Astrocyte (in vitro differentiated cells and primary cell): ENCODE data around the gene C1orf198. TPM values are rescaled to one million over a fixed set of nuclear protein-coding genes. Genes with fewer than 3 reads are reported as not detected.

Source experiments
- DNase-seq: peaks from one replicate; pipeline ENCODE4 v3.0.0-alpha.2; 2010; ENCODE audit warnings: low read depth
- FAIRE-seq: peaks from 2 replicates; lab custom pipeline; 2011; peaks lifted over from hg19 to GRCh38; lab: Jason Lieb, UNC
- H2AFZ ChIP-seq: 2 replicates; pipeline ENCODE4 v1.6.0; 2012; ENCODE audit warnings: low read depth, low read length, inconsistent platforms
- H3K27ac ChIP-seq: 2 replicates; pipeline ENCODE4 v1.5.1; 2011; ENCODE audit warnings: low read depth, low read length, inconsistent platforms
- H3K27me3 ChIP-seq: 2 replicates; pipeline ENCODE4 v1.6.0; 2011; ENCODE audit warnings: low read length, inconsistent platforms; ENCODE audit not compliant: insufficient read depth
- H3K36me3 ChIP-seq: 2 replicates; pipeline ENCODE4 v1.5.1; 2011; ENCODE audit warnings: low read length, inconsistent platforms; ENCODE audit not compliant: insufficient read depth
- H3K4me1 ChIP-seq: 2 replicates; pipeline ENCODE4 v1.5.1; 2011; ENCODE audit warnings: low read length, inconsistent platforms; ENCODE audit not compliant: insufficient read depth
- H3K4me2 ChIP-seq: 2 replicates; pipeline ENCODE4 v1.6.0; 2012; ENCODE audit warnings: low read length, inconsistent platforms
- H3K4me3 ChIP-seq: 2 replicates; pipeline ENCODE4 v1.5.1; 2011; ENCODE audit warnings: low read depth, mild to moderate bottlenecking, low read length, inconsistent platforms; ENCODE audit not compliant: insufficient read depth
- H3K79me2 ChIP-seq: 2 replicates; pipeline ENCODE4 v1.6.0; 2012; ENCODE audit warnings: mild to moderate bottlenecking, low read length, inconsistent platforms; ENCODE audit not compliant: insufficient read depth
- H3K9ac ChIP-seq: 2 replicates; pipeline ENCODE4 v1.6.0; 2012; ENCODE audit warnings: mild to moderate bottlenecking, low read length, inconsistent platforms
- H3K9me3 ChIP-seq: 2 replicates; pipeline ENCODE4 v1.5.1; 2012; ENCODE audit warnings: low read depth, mild to moderate bottlenecking, low read length, inconsistent platforms; ENCODE audit not compliant: insufficient read depth
- H4K20me1 ChIP-seq: 2 replicates; pipeline ENCODE4 v1.6.0; 2012; ENCODE audit warnings: low read length, inconsistent platforms; ENCODE audit not compliant: insufficient read depth
- H3K27ac Mint-ChIP-seq: one replicate; pipeline ENCODE4 v1.8.0; 2021; ENCODE audit warnings: mild to moderate bottlenecking, mixed read lengths; ENCODE audit not compliant: unreplicated experiment
- H3K27me3 Mint-ChIP-seq: one replicate; pipeline ENCODE4 v1.8.0; 2021; ENCODE audit warnings: low read depth, mixed read lengths; ENCODE audit not compliant: unreplicated experiment
- H3K36me3 Mint-ChIP-seq: one replicate; pipeline ENCODE4 v1.8.0; 2021; ENCODE audit warnings: low read depth, mixed read lengths; ENCODE audit not compliant: unreplicated experiment
- H3K4me1 Mint-ChIP-seq: one replicate; pipeline ENCODE4 v1.8.0; 2021; ENCODE audit warnings: low read depth, mixed read lengths; ENCODE audit not compliant: unreplicated experiment
- H3K4me3 Mint-ChIP-seq: one replicate; pipeline ENCODE4 v1.8.0; 2021; ENCODE audit warnings: mild to moderate bottlenecking, moderate library complexity, mixed read lengths; ENCODE audit not compliant: unreplicated experiment
- H3K9me3 Mint-ChIP-seq: one replicate; pipeline ENCODE4 v1.8.0; 2021; ENCODE audit warnings: mild to moderate bottlenecking, mixed read lengths; ENCODE audit not compliant: unreplicated experiment
- CTCF ChIP-seq: IDR thresholded peaks from 2 replicates; pipeline ENCODE4 v1.5.1; 2011; ENCODE audit warnings: low read depth, mild to moderate bottlenecking, inconsistent platforms, low read length, moderate library complexity; ENCODE audit not compliant: insufficient read depth
- EZH2 ChIP-seq: IDR thresholded peaks from 2 replicates; pipeline ENCODE4 v1.6.1; 2012; ENCODE audit warnings: mild to moderate bottlenecking, low read length, inconsistent platforms; ENCODE audit not compliant: insufficient read depth
- total RNA-seq: library from RNA; stranded (reverse); gene quantifications from 2 replicates; pipeline ENCODE4 v1.2.1, GENCODE V29; 2021

C1orf198 gene
- total RNA-seq, 1 donor from 2014 or later: 102 TPM

- no peaks in the 10 kb centered on the region for H3K27me3 Mint-ChIP-seq
- FAIRE-seq (no peak), DNase-seq (no peak)
- no peaks in the 10 kb centered on the region for H3K27me3 ChIP-seq
- no peak overlapping the region for H3K4me3 ChIP-seq
- H3K4me1 ChIP-seq: peaks cover 5% of the 10 kb centered on the region
- no peaks in the 10 kb centered on the region for H3K9me3 Mint-ChIP-seq
- no peaks in the 10 kb centered on the region for H3K36me3 ChIP-seq
- H2AFZ ChIP-seq: no peak overlapping the region
- H3K36me3 Mint-ChIP-seq: peaks cover 3% of the 10 kb centered on the region
- no peak overlapping the region for H3K9ac ChIP-seq
- H3K4me2 ChIP-seq: no peak overlapping the region
- TF ChIP-seq EZH2: no peak
- no peak for TF ChIP-seq CTCF
- H3K27ac ChIP-seq: no peak overlapping the region
- peaks cover 5% of the 10 kb centered on the region for H3K4me1 Mint-ChIP-seq
- H3K9me3 ChIP-seq: no peaks in the 10 kb centered on the region
- H3K4me3 Mint-ChIP-seq: no peak overlapping the region
- no peaks in the 10 kb centered on the region for H3K79me2 ChIP-seq
- no peak overlapping the region for H3K27ac Mint-ChIP-seq
- no peaks in the 10 kb centered on the region for H4K20me1 ChIP-seq
These were observed 30.4 kb upstream of the C1orf198 start for GRCh38 chr1:230898748-230899147.

GRCh38 chr1:230898144-230898543 is 29.8 kb upstream of the C1orf198 start:
- Mint-ChIP-seq H3K27ac (no peak overlapping the region), H3K4me1 (peaks cover 5% of the 10 kb centered on the region), H3K27me3 (no peaks in the 10 kb centered on the region), H3K36me3 (peaks cover 1% of the 10 kb centered on the region), H3K9me3 (no peaks in the 10 kb centered on the region), H3K4me3 (no peak overlapping the region)
- Histone ChIP-seq H4K20me1 (no peaks in the 10 kb centered on the region), H2AFZ (no peak overlapping the region), H3K4me2 (no peak overlapping the region), H3K4me3 (no peak overlapping the region), H3K9ac (no peak overlapping the region), H3K27me3 (no peaks in the 10 kb centered on the region), H3K4me1 (peaks cover 5% of the 10 kb centered on the region), H3K27ac (no peak overlapping the region), H3K36me3 (no peaks in the 10 kb centered on the region), H3K79me2 (no peaks in the 10 kb centered on the region), H3K9me3 (no peaks in the 10 kb centered on the region)
- no peak for FAIRE-seq
- TF ChIP-seq CTCF (no peak), EZH2 (no peak)
- DNase-seq: no peak

- no peaks in the 10 kb centered on the region for H3K27me3 ChIP-seq
- no peaks in the 10 kb centered on the region for H3K79me2 ChIP-seq
- no peak overlapping the region for H3K27ac ChIP-seq
- no peaks in the 10 kb centered on the region for H3K36me3 ChIP-seq
- H3K9me3 Mint-ChIP-seq: no peaks in the 10 kb centered on the region
- no peaks in the 10 kb centered on the region for H3K27me3 Mint-ChIP-seq
- H3K4me2 ChIP-seq: no peak overlapping the region
- H3K4me3 ChIP-seq: no peak overlapping the region
- DNase-seq (no peak), FAIRE-seq (no peak)
- no peak overlapping the region for H3K27ac Mint-ChIP-seq
- H3K4me1 Mint-ChIP-seq: peaks cover 5% of the 10 kb centered on the region
- no peak overlapping the region for H3K9ac ChIP-seq
- H4K20me1 ChIP-seq: no peaks in the 10 kb centered on the region
- H3K36me3 Mint-ChIP-seq: no peaks in the 10 kb centered on the region
- H2AFZ ChIP-seq: no peak overlapping the region
- no peaks in the 10 kb centered on the region for H3K9me3 ChIP-seq
- no peak overlapping the region for H3K4me3 Mint-ChIP-seq
- peaks cover 5% of the 10 kb centered on the region for H3K4me1 ChIP-seq
- TF ChIP-seq CTCF: no peak
- no peak for TF ChIP-seq EZH2
These were observed 28.5 kb upstream of the C1orf198 start for GRCh38 chr1:230896779-230897178.
